HepG2 (cell line): ENCODE measurements around the gene RBCK1. TPM values are rescaled to one million over a fixed set of nuclear protein-coding genes. Genes with fewer than 3 reads are reported as not detected.

ENCODE experiments used
- FOSL2 ChIP-seq: sonication (generic); formaldehyde crosslinking; IDR thresholded peaks from 2 replicates; pipeline ENCODE4 v1.4.0; 2020; ENCODE audit warnings: missing genetic modification reagents
- GTF2F1 ChIP-seq: fragments of 150-350 bp; IDR thresholded peaks from 2 replicates; pipeline ENCODE4 v1.6.1; 2014; ENCODE audit warnings: low read length
- HDAC6 ChIP-seq: fragments of 200-600 bp; sonication (generic); IDR thresholded peaks from 2 replicates; pipeline ENCODE4 v1.7.0; 2017; ENCODE audit warnings: mild to moderate bottlenecking, antibody characterized with exemption, low read length, low read depth
- HNF4G ChIP-seq, 2 experiments: sonication (generic) in 1 of 2; formaldehyde crosslinking in 1 of 2; IDR thresholded peaks; 2 replicates each; pipeline versions ENCODE4 v1.4.0 to v1.6.1; 2011 to 2020; ENCODE audit warnings: borderline replicate concordance in 2 of 2, low read depth in 2 of 2, mild to moderate bottlenecking in 2 of 2, low read length in 1 of 2, missing genetic modification reagents in 1 of 2, moderate library complexity in 1 of 2
- KDM1A ChIP-seq: IDR thresholded peaks from 2 replicates; pipeline ENCODE4 v1.6.1; 2016; ENCODE audit warnings: missing compliant biosample characterization
- MEF2D ChIP-seq: sonication (generic); formaldehyde crosslinking; IDR thresholded peaks from 2 replicates; pipeline ENCODE4 v1.5.1; 2020; ENCODE audit warnings: mild to moderate bottlenecking, missing genetic modification reagents
- NFE2L2 ChIP-seq: fragments of 150-350 bp; IDR thresholded peaks from 2 replicates; pipeline ENCODE4 v1.6.1; 2014; ENCODE audit warnings: low read length
- SIX1 ChIP-seq: sonication (generic); formaldehyde crosslinking; IDR thresholded peaks from 2 replicates; pipeline ENCODE4 v1.4.0; 2020; ENCODE audit warnings: missing genetic modification reagents, borderline replicate concordance
- TRIM24 ChIP-seq: sonication (generic); formaldehyde crosslinking; IDR thresholded peaks from 2 replicates; pipeline ENCODE4 v1.8.0; 2022; ENCODE audit warnings: mild to moderate bottlenecking, missing genetic modification reagents
- XRCC5 ChIP-seq: fragments of 200-400 bp; formaldehyde crosslinking; optimal IDR thresholded peaks from 2 replicates; pipeline ENCODE3; 2017; ENCODE audit warnings: mild to moderate bottlenecking, low read length
- ZC3H4 ChIP-seq: sonication (generic); formaldehyde crosslinking; IDR thresholded peaks from 2 replicates; pipeline ENCODE4 v1.4.0; 2020; ENCODE audit warnings: missing genetic modification reagents, borderline replicate concordance
- ZEB1 ChIP-seq: IDR thresholded peaks from 2 replicates; pipeline ENCODE4 v1.6.1; 2012; ENCODE audit warnings: mild to moderate bottlenecking, low read depth, inconsistent platforms; ENCODE audit not compliant: insufficient replicate concordance
- ZFP41 ChIP-seq: sonication (generic); formaldehyde crosslinking; IDR thresholded peaks from 2 replicates; pipeline ENCODE4 v1.4.0; 2020; ENCODE audit warnings: mild to moderate bottlenecking, missing genetic modification reagents, borderline replicate concordance
- ZNF180 ChIP-seq: sonication (generic); formaldehyde crosslinking; IDR thresholded peaks from 2 replicates; pipeline ENCODE4 v1.4.0; 2020; ENCODE audit warnings: low read depth, missing genetic modification reagents, borderline replicate concordance
- ZNF224 ChIP-seq: sonication (generic); formaldehyde crosslinking; IDR thresholded peaks from 2 replicates; pipeline ENCODE4 v1.5.0; 2020; ENCODE audit warnings: mild to moderate bottlenecking, missing genetic modification reagents
- ZNF331 ChIP-seq: sonication (generic); formaldehyde crosslinking; IDR thresholded peaks from 2 replicates; pipeline ENCODE4 v1.4.0; 2020; ENCODE audit warnings: missing genetic modification reagents
- ZNF839 ChIP-seq: sonication (generic); formaldehyde crosslinking; IDR thresholded peaks from 2 replicates; pipeline ENCODE4 v1.4.0; 2020; ENCODE audit warnings: missing genetic modification reagents, mild to moderate bottlenecking, borderline replicate concordance
- ZNF891 ChIP-seq: sonication (generic); formaldehyde crosslinking; IDR thresholded peaks from 2 replicates; pipeline ENCODE4 v1.5.0; 2020; ENCODE audit warnings: mild to moderate bottlenecking, missing genetic modification reagents
- polyA plus RNA-seq, 8 experiments: library from polyadenylated mRNA; depleted of rRNA in 3 of 8; stranded (reverse) in 7 of 8; unstranded in 1 of 8; fragments of >200 nt; fragmentation: Illumina TruSeq in 4 of 8; extraction: Trizol in 4 of 8; gene quantifications; 2 replicates each; pipeline versions ENCODE4 v1.2.1 to v1.2.3, GENCODE V29; 2011 to 2016; ENCODE audit warnings: low read depth in 4 of 8, missing spikeins in 1 of 8, mixed read lengths in 1 of 8; ENCODE audit not compliant: insufficient read depth in 1 of 8
- total RNA-seq, 5 experiments: library from RNA; depleted of rRNA; stranded (reverse); fragments of >200 nt; fragmentation: Illumina TruSeq; extraction: Trizol; gene quantifications; 2 replicates each; pipeline ENCODE4 v1.2.3, GENCODE V29; 2016; ENCODE audit warnings: low read depth in 1 of 5
- TF ChIP-seq, protein P1 (sequence below): sonication (generic); formaldehyde crosslinking; IDR thresholded peaks from 2 replicates; pipeline ENCODE4 v1.4.0; 2020; ENCODE audit warnings: missing genetic modification reagents, borderline replicate concordance
- TF ChIP-seq, protein P2 (sequence below), 2 experiments: sonication (generic) in 1 of 2; formaldehyde crosslinking in 1 of 2; IDR thresholded peaks; 2 replicates each; pipeline versions ENCODE4 v1.4.0 to v1.6.1; 2018 to 2020; ENCODE audit warnings: missing genetic modification reagents in 2 of 2, borderline replicate concordance in 1 of 2, low read depth in 1 of 2, mild to moderate bottlenecking in 1 of 2, missing biosample characterization in 1 of 2
- TF ChIP-seq, protein P3 (sequence below): IDR thresholded peaks from 2 replicates; pipeline ENCODE4 v1.6.1; 2012; ENCODE audit warnings: low read depth, low read length, improper control_type of control experiment

RBCK1 gene
- total and polyA plus RNA-seq, 2 of the 13 experiments (the other 11 are each of a cell fraction or from before 2014, with no cell fraction given) = 149 to 215 TPM

DNA sequence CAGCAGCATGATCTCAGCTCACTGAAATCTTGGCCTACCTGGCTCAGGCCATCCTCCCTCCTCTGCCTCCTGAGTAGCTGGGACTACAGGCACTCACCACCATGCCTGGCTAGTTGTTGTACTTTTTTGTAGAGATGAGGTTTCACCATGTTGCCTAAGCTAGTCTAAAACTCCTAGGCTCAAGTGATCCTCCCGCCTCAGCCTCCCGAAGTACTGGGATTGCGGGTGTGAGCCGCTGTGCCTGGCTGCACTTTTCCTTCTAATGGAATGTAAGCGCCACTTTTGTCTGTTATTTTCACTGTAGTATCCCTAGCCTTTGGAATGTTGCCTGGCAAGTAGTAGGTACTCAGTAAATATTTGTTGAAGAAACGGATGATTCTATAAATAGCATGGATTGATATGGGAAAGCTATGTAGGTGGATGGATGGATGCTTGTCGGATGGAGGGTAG is 37.9 kb upstream of the RBCK1 start (continued):
- TF ChIP-seq ZC3H4 (no peak), FOSL2 (peak; percentile 37; the same call in 1 of the 2 replicates), XRCC5 (peak; percentile 30), ZFP41 (CRISPR knock-in tag) (no peak), ZNF839 (CRISPR knock-in tag) (no peak), ZNF180 (CRISPR knock-in tag) (no peak), KDM1A (CRISPR knock-in tag) (peak; percentile 89; the same call in 1 of the 2 replicates), TRIM24 (no peak), ZNF331 (CRISPR knock-in tag) (peak; percentile 44; the same call in 1 of the 2 replicates), ZNF224 (CRISPR knock-in tag) (no peak), HDAC6 (no peak), ZEB1 (peak; percentile 35), ZNF891 (CRISPR knock-in tag) (0 out of 2 replicates have a peak, but pooled peaks have one; percentile 16), NFE2L2 (no peak), HNF4G (IDR thresholded peaks at IDR 0.05; ENCODE audit: borderline replicate concordance, low read depth, low read length) (no peak), HNF4G (CRISPR knock-in tag; IDR thresholded peaks at IDR 0.05; ENCODE audit: borderline replicate concordance, low read depth) (no peak), MEF2D (CRISPR knock-in tag) (peak; percentile 100), SIX1 (no peak), GTF2F1 (no peak)
- TF ChIP-seq, protein P1, sequence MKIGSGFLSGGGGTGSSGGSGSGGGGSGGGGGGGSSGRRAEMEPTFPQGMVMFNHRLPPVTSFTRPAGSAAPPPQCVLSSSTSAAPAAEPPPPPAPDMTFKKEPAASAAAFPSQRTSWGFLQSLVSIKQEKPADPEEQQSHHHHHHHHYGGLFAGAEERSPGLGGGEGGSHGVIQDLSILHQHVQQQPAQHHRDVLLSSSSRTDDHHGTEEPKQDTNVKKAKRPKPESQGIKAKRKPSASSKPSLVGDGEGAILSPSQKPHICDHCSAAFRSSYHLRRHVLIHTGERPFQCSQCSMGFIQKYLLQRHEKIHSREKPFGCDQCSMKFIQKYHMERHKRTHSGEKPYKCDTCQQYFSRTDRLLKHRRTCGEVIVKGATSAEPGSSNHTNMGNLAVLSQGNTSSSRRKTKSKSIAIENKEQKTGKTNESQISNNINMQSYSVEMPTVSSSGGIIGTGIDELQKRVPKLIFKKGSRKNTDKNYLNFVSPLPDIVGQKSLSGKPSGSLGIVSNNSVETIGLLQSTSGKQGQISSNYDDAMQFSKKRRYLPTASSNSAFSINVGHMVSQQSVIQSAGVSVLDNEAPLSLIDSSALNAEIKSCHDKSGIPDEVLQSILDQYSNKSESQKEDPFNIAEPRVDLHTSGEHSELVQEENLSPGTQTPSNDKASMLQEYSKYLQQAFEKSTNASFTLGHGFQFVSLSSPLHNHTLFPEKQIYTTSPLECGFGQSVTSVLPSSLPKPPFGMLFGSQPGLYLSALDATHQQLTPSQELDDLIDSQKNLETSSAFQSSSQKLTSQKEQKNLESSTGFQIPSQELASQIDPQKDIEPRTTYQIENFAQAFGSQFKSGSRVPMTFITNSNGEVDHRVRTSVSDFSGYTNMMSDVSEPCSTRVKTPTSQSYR (CRISPR knock-in tag) = 0 out of 2 replicates have a peak, but pooled peaks have one; percentile 18
- TF ChIP-seq, protein P2, sequence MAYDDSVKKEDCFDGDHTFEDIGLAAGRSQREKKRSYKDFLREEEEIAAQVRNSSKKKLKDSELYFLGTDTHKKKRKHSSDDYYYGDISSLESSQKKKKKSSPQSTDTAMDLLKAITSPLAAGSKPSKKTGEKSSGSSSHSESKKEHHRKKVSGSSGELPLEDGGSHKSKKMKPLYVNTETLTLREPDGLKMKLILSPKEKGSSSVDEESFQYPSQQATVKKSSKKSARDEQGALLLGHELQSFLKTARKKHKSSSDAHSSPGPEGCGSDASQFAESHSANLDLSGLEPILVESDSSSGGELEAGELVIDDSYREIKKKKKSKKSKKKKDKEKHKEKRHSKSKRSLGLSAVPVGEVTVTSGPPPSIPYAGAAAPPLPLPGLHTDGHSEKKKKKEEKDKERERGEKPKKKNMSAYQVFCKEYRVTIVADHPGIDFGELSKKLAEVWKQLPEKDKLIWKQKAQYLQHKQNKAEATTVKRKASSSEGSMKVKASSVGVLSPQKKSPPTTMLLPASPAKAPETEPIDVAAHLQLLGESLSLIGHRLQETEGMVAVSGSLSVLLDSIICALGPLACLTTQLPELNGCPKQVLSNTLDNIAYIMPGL (CRISPR knock-in tag; IDR thresholded peaks at IDR 0.05; ENCODE audit: borderline replicate concordance in 1 of 2, low read depth in 1 of 2) = peak in 1 of 2 experiments; percentile 39; a peak in 2 of 4 replicates
- TF ChIP-seq, protein P3, sequence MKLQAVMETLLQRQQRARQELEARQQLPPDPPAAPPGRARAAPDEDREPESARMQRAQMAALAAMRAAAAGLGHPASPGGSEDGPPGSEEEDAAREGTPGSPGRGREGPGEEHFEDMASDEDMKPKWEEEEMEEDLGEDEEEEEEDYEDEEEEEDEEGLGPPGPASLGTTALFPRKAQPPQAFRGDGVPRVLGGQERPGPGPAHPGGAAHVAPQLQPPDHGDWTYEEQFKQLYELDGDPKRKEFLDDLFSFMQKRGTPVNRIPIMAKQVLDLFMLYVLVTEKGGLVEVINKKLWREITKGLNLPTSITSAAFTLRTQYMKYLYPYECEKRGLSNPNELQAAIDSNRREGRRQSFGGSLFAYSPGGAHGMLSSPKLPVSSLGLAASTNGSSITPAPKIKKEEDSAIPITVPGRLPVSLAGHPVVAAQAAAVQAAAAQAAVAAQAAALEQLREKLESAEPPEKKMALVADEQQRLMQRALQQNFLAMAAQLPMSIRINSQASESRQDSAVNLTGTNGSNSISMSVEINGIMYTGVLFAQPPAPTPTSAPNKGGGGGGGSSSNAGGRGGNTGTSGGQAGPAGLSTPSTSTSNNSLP = peak; percentile 89
